Panc1 (cell line): ENCODE measurements around the gene FAF2. TPM values are rescaled to one million over a fixed set of nuclear protein-coding genes. Genes with fewer than 3 reads are reported as not detected.

Source experiments
- ATAC-seq: fragments of 200-7000 bp; cut with Tn5 transposase; 2 replicates; pipeline ENCODE4 v1.9.1; 2020; ENCODE audit warnings: mild to moderate bottlenecking, moderate library complexity
- BruUV-seq: library from RNA; stranded (reverse); fragments of 400-500 nt; replicated peaks from 2 replicates; lab custom pipeline; 2021; lab: Mats Ljungman, UMichigan
- CTCF ChIA-PET: fragments of 300-600 bp; sonication (Branson Sonifier 250); formaldehyde crosslinking; loops from one replicate; lab custom pipeline; 2022; ENCODE audit warnings: antibody characterized with exemption; lab: Charles Lee
- POLR2A ChIA-PET: fragments of 300-600 bp; sonication (Branson Sonifier 250); formaldehyde crosslinking; loops from one replicate; lab custom pipeline; 2022; ENCODE audit warnings: antibody characterized with exemption; lab: Charles Lee
- DNase-seq: peaks from one replicate; pipeline ENCODE4 v3.0.0-alpha.2; 2010; ENCODE audit warnings: low read depth, low spot score
- H3K27ac ChIP-seq: 2 replicates; pipeline ENCODE4 v1.5.1; 2011; ENCODE audit warnings: mild to moderate bottlenecking, low read length, inconsistent platforms
- H3K27me3 ChIP-seq: fragments of 200-500 bp; sonication (Bioruptor generic); 2 replicates; pipeline ENCODE4 v1.6.0; 2014; ENCODE audit warnings: low read length, inconsistent platforms; ENCODE audit not compliant: control insufficient read depth, insufficient read depth
- H3K36me3 ChIP-seq: fragments of 200-500 bp; sonication (Bioruptor generic); 2 replicates; pipeline ENCODE4 v1.5.1; 2014; ENCODE audit warnings: inconsistent platforms, mild to moderate bottlenecking, low read length, moderate library complexity; ENCODE audit not compliant: control insufficient read depth, insufficient read depth
- H3K4me1 ChIP-seq: 2 replicates; pipeline ENCODE4 v1.5.1; 2011; ENCODE audit warnings: inconsistent platforms, mild to moderate bottlenecking, low read length, moderate library complexity; ENCODE audit not compliant: control insufficient read depth, insufficient read depth
- H3K4me3 ChIP-seq, 2 experiments: 2 replicates each; pipeline ENCODE4 v1.5.1; 2011 to 2012; ENCODE audit warnings: low read depth in 2 of 2, low read length in 2 of 2, mild to moderate bottlenecking in 2 of 2, inconsistent platforms in 1 of 2, moderate library complexity in 1 of 2
- H3K9me3 ChIP-seq: fragments of 200-500 bp; sonication (Bioruptor generic); 2 replicates; pipeline ENCODE4 v1.5.1; 2014; ENCODE audit warnings: low read depth, mild to moderate bottlenecking, inconsistent platforms, low read length, moderate library complexity; ENCODE audit not compliant: control insufficient read depth, insufficient read depth
- CTCF ChIP-seq: fragments of 450-650 bp; IDR thresholded peaks from 2 replicates; pipeline ENCODE4 v1.5.1; 2017; ENCODE audit warnings: mild to moderate bottlenecking
- POLR2AphosphoS5 ChIP-seq: IDR thresholded peaks from 2 replicates; pipeline ENCODE4 v1.6.1; 2012; ENCODE audit warnings: mild to moderate bottlenecking, low read depth, low read length, moderate library complexity
- REST ChIP-seq, 2 experiments: IDR thresholded peaks; 2 replicates each; pipeline ENCODE4 v1.6.1; 2011 to 2012; ENCODE audit warnings: low read depth in 2 of 2, control low read depth in 1 of 2, low read length in 1 of 2, mild to moderate bottlenecking in 1 of 2, moderate library complexity in 1 of 2; ENCODE audit not compliant: insufficient read depth in 1 of 2
- SIN3A ChIP-seq: IDR thresholded peaks from 2 replicates; pipeline ENCODE4 v1.6.1; 2012; ENCODE audit warnings: low read depth, mild to moderate bottlenecking, low read length, moderate library complexity, borderline replicate concordance; ENCODE audit not compliant: insufficient read depth
- TCF7L2 ChIP-seq: IDR thresholded peaks from 2 replicates; pipeline ENCODE4 v1.6.1; 2011; ENCODE audit warnings: mild to moderate bottlenecking, low read depth, low read length, inconsistent platforms
- in situ Hi-C: cut with HindIII; loops from 2 replicates; pipeline ENCODE4 v1.10.0; 2016; ENCODE audit warnings: low sequenced_read_pairs, low pct_unique_long_range_greater_than_20kb
- intact Hi-C: fragments of 100-400 bp; cut with micrococcal nuclease; formaldehyde crosslinking; loops from one replicate; pipeline ENCODE4 v1.10.0; 2022; ENCODE audit not compliant: unreplicated experiment
- total RNA-seq: library from RNA; stranded (reverse); gene quantifications from one replicate; pipeline ENCODE4 v1.2.1, GENCODE V29; 2021; ENCODE audit not compliant: unreplicated experiment

Gene FAF2
- total RNA-seq, 1 experiment from 2014 or later = 86.6 TPM

- no peak for DNase-seq
- H3K4me3 ChIP-seq = no peak overlapping the region
- H3K36me3 ChIP-seq = no peaks in the 10 kb centered on the region
These were observed 105.3 kb downstream of the FAF2 start for GRCh38 chr5:176553260-176554085.

GRCh38 chr5:176557846-176558245 lies 109.7 kb downstream of the FAF2 start:
- no peak overlapping the region for H3K27ac ChIP-seq
- no peak for ATAC-seq
- no peaks in the 10 kb centered on the region for H3K27me3 ChIP-seq
- no peak for DNase-seq
- peaks cover 12% of the 10 kb centered on the region for H3K4me1 ChIP-seq
- no peak overlapping the region for H3K4me3 ChIP-seq
- CTCF ChIA-PET = no interaction called here
- no peaks in the 10 kb centered on the region for H3K36me3 ChIP-seq
- POLR2A ChIA-PET = interaction anchor here (0.6 kb wide), 2 partner anchors 8 to 110 kb away, joined by 3 to 4 read pairs; partner anchors contain the start of gene FAF2
- H3K9me3 ChIP-seq = no peaks in the 10 kb centered on the region
- BruUV-seq = no TSS peak
- intact Hi-C loops (no loop called here), in situ Hi-C loops (no loop called here)
- TF ChIP-seq SIN3A (no peak), TCF7L2 (no peak), CTCF (no peak), REST (IDR thresholded peaks at IDR 0.05; ENCODE audit: insufficient read depth in 1 of 2, low read depth in 2 of 2, low read length in 1 of 2) (no peak), POLR2AphosphoS5 (no peak)

More at GRCh38 chr5:176553260-176554085, 105.3 kb downstream of the FAF2 start:
- in situ Hi-C loops = no loop called here
- Histone ChIP-seq H3K27ac (0 out of 2 replicates have a peak overlapping the region, but pooled peaks have one; percentile 23), H3K4me1 (peaks cover 17% of the 10 kb centered on the region), H3K9me3 (no peaks in the 10 kb centered on the region), H3K27me3 (no peaks in the 10 kb centered on the region)
- ChIA-PET CTCF (no interaction called here), POLR2A (interaction anchor here (0.6 kb wide), 1 partner anchor 10 kb away, joined by 3 read pairs; no protein-coding TSS in a partner anchor)
- TF ChIP-seq TCF7L2 = no peak
- no peak for TF ChIP-seq REST (IDR thresholded peaks at IDR 0.05; ENCODE audit: insufficient read depth in 1 of 2, low read depth in 2 of 2, low read length in 1 of 2)
- TF ChIP-seq SIN3A = no peak
- peak; percentile 37 for ATAC-seq
- intact Hi-C loops = no loop called here
- no TSS peak for BruUV-seq

Other genes starting within 250 kb of the FAF2 start
- gene SIMC1, start 210.0 kb upstream of the FAF2 start, total RNA-seq = 19.2 TPM
- gene KIAA1191, start 86.6 kb upstream of the FAF2 start, total RNA-seq = 92.3 TPM
- gene ARL10, start 82.9 kb upstream of the FAF2 start, total RNA-seq = 2.0 TPM
- 76.2 TPM for gene NOP16, start 59.8 kb upstream of the FAF2 start, total RNA-seq
- gene HIGD2A, start 59.6 kb upstream of the FAF2 start, total RNA-seq = 162 TPM
- 124 TPM for gene CLTB, start 31.8 kb upstream of the FAF2 start, total RNA-seq
- 113 TPM for gene RNF44, start 89.0 kb downstream of the FAF2 start, total RNA-seq
- gene CDHR2, start 101.0 kb downstream of the FAF2 start, total RNA-seq = 0.72 TPM
- gene GPRIN1, start 161.8 kb downstream of the FAF2 start, total RNA-seq = 18.9 TPM
- gene SNCB, start 182.1 kb downstream of the FAF2 start, total RNA-seq = 0.77 TPM
- gene EIF4E1B, start 182.3 kb downstream of the FAF2 start, total RNA-seq = not detected
- gene TSPAN17, start 199.1 kb downstream of the FAF2 start, total RNA-seq = 64.7 TPM